ENCODE results near the gene PIGT. TPM values are rescaled to one million over a fixed set of nuclear protein-coding genes. Genes with fewer than 3 reads are reported as not detected.
A peak's percentile ranks its signal among the peaks of the same experiment; 100 is the strongest.
"Not testable (repeated sequence)": the region's sequence is repeated elsewhere in the genome, so short reads cannot be mapped to it uniquely, and the experiment has no call there.

PIGT gene
- total RNA-seq, 1 experiment from 2014 or later: 31.0 TPM

DNA sequence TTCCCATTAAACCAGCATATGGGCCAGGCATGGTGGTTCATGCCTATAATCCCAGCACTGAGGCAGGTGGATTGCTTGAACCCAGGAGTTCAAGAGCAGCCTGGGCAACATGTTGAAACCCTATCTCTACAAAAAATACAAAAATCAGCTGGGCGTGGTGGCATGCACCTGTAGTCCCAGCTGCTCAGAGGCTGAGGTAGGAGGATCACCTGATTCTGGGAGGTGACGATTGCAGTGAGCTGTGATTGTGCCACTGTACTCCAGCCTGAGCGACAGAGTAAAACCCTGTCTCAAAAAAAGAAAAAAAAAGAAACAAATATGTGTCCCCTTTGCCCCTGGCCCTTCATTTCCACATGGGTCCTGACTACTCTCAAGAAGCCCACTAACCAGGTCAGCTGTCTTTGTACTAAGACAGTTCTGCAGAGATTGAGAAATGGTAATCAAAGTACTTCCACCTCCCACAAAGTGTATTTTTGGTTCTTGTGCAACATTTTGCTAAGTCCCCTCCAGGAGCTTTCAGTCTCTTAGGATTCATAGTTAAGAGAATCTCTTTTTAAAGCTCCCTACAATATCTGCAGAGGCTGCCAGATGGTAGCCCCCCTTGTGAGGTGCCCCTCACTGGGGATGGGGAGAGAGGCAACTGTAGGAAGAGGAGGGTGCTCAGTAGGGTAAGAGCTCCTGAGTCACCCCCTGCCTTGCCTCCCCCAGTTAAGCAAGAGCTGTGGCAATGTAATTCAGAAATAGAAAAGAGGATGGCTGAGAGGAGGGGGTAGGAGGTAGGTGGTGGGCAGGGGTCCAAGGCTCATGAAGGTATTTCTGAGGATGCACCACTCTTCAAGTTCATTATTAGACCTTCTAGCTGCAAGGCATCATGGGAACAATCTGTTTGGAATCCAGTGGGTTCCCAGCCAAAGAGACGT, 37.1 kb downstream of the PIGT start:
- DNase-seq (ENCODE audit: low spot score): no peak
- in situ Hi-C loops (cut with HindIII; ENCODE audit: low sequenced_read_pairs): no loop called here

DNA sequence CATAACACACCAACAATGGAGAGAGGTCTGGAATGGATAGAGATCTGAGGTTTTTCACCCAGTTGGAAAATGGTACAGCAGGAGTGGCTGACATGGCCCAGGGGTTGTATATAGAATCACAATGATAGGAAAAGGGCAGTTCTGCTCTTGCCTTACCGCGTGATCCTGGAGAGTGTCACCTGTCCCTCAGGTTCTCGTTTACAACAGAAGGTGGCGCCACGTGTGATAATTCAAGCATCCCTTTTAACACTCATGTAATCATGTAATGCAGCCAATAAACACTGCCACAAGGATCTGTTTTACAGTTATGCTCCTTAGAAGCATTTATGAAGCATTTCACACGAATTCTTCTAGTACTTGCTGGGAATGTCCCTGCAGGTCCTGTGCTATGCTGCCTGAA, 40.7 kb downstream of the PIGT start:
- in situ Hi-C loops (cut with HindIII; ENCODE audit: low sequenced_read_pairs): no loop called here
- DNase-seq (ENCODE audit: low spot score): peak; percentile 10

DNA sequence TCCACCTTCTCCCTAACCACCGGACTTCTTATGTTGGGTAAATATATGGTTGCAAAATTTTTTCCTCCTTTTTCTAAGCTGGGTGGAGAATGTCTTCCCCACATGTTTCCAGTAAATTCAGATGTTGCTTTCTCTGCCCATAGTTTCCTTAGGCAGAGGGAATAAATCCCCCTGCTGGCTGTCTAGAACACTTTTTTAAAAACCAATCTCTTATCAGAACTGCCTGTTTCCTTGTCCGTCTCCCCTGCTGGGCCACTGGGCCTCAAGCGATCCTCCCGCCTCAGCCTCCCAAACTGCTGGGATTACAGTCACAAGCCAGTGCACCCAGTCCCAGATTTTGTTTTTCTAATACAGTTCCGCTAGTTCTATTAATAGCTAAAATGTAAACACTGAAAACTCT, 43.7 kb downstream of the PIGT start:
- DNase-seq (ENCODE audit: low spot score): no peak
- in situ Hi-C loops (cut with HindIII; ENCODE audit: low sequenced_read_pairs): no loop called here

DNA sequence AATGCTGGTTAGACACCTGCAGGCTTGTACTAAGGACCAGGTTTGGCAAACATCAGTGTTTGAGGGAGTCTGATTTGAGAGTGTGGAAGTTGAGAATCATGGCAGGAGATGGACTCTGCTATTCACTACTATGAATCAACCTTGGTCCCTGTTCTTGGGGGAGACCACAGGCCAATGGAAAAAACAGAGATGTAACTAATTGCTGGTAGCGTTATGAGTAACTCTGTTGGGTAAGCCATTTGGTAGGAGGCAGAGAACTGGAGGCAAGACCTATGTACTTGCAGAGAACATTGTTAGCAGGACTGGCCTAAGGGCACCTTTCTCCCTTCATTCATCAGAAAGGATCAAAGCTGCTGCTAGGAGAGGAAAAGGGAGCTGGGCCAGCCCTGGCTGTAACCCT, 45.3 kb downstream of the PIGT start:
- in situ Hi-C loops (cut with HindIII; ENCODE audit: low sequenced_read_pairs): no loop called here

DNA sequence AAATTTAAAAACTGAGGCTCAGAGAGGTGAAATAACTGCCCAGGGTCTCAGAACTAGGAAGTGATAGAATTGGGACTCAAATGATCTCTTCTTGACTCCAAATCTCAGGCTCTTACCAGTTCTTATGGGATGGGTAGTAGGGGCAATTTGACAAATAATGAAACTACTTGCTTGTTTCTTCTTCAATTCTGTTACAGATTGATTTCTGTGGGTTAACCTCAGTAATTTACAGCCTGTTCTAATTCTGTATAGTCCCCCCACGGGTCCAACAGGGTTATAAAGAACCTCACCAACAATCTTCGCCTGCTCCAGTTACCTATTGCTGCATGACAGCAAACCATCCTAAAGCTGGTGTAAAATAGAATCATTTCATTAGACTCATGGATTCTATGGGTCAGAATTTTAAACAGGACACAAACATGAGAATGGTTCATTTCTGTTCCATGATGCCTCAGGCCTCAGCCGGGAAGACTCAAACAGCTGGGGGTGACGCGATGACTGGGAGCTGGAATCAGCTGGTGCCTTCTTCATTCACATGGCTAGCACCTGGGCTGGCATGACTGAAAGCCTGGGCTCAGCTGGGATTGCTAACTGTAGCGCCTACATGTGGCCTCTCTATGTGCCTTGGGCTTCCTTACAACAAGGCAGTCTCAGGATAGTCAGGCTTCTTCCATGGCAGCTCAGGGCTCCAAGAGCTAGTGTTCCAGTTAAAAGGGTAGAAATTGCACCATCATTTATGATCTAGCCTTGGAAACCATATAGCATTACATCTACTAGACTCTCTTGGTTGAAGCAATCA, 47.0 kb downstream of the PIGT start:
- in situ Hi-C loops (cut with HindIII; ENCODE audit: low sequenced_read_pairs): no loop called here

More for the DNA sequence above, 45.3 kb downstream of the PIGT start:
- no peak for DNase-seq (ENCODE audit: low spot score)

DNA sequence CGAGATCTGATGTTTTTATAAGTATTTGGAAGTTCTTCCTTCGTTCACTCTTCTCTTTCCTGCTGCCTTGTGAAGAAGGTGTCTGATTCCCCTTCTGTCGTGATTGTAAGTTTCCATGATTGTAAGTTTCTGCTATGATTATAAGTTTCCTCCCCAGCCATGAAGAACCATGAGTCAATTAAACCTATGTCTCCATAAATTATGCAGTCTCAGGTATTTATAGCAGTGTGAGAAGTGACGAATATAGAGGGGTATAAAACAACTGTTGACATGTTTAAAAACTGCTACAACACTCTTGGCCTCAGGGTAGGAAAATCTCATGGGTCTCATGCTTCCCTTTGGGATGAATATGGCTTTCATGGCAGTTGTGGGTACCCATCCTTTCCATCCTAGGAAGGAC, 47.8 kb downstream of the PIGT start:
- in situ Hi-C loops (cut with HindIII; ENCODE audit: low sequenced_read_pairs): no loop called here
- no peak for DNase-seq (ENCODE audit: low spot score)

More for the DNA sequence above, 47.0 kb downstream of the PIGT start:
- DNase-seq (ENCODE audit: low spot score): no peak

DNA sequence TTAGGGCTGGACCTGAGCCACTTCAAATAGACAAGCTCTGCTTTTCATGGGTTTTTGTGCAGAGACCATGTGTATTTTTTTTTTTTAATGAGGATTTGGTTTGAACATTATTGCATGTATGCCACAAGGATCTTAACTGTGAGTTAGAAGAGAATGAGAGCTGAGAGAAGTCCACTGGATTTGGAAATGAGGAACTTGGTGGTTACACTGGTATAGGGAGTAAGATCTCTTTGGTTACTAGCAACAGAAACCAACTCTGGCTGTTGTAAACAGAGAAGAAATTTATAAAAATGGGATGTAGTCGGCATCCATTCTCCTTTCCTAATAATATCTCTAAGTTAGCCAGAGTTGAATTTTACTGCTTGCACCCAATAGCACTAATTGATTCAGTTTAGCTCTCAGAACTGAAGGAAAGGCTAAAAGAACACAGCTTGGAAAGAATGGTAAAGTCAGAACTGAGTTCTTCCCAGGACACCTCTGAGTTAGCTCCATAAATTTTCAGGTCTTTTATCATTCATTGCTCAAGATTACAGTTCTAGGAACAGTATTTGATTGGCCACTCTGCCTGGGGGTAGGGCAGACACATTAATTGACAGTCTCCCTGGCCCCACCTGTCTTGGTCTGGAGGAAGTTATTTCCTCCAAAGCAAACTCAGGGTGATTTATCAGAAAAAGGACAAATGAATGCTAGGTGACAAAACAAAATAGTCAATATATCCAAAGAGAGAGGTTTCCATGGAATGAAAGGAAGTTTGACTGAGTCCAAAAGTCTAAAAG, 49.7 kb downstream of the PIGT start:
- in situ Hi-C loops (cut with HindIII; ENCODE audit: low sequenced_read_pairs): no loop called here
- no peak for DNase-seq (ENCODE audit: low spot score)

DNA sequence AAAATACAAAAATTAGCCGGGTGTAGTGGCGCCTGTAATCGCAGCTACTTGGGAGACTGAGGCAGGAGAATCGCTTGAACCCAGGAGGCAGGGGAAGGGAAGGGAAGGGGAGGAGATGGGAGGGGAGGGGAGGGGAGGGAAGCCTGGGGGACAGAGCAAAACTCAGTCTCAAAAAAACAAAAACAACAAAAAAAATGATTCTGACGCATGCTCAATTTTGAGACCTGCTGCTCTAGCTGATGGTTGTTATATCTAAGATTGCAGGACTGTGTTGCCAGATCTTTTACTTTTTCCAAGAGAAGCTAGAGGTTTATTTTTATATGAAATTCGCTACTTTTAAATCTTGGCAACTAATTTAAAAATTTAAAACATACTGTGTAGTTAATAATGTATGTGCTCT, 51.2 kb downstream of the PIGT start:
- no peak for DNase-seq (ENCODE audit: low spot score)
- in situ Hi-C loops (cut with HindIII; ENCODE audit: low sequenced_read_pairs): no loop called here

DNA sequence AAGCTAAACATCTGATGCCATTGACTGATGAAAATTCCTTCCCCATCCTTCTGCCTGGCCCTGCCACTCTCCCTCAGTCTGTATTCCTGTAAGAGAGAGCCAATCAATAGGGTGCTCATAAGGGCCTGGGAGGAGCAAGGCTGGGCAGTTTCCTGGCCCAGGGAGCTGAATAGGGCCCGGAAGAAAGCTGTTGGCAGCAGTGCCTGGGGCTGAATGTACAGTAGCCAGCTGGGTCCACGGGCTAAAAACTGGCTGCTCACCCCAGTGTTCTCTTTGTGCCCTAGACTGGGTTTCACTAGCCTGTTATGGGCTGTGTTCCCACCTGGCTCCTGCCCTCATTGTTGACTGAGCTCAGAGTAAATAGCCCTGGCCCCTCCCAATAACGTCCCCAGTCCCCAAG, 51.9 kb downstream of the PIGT start:
- DNase-seq (ENCODE audit: low spot score): peak; percentile 10
- in situ Hi-C loops (cut with HindIII; ENCODE audit: low sequenced_read_pairs): no loop called here

DNA sequence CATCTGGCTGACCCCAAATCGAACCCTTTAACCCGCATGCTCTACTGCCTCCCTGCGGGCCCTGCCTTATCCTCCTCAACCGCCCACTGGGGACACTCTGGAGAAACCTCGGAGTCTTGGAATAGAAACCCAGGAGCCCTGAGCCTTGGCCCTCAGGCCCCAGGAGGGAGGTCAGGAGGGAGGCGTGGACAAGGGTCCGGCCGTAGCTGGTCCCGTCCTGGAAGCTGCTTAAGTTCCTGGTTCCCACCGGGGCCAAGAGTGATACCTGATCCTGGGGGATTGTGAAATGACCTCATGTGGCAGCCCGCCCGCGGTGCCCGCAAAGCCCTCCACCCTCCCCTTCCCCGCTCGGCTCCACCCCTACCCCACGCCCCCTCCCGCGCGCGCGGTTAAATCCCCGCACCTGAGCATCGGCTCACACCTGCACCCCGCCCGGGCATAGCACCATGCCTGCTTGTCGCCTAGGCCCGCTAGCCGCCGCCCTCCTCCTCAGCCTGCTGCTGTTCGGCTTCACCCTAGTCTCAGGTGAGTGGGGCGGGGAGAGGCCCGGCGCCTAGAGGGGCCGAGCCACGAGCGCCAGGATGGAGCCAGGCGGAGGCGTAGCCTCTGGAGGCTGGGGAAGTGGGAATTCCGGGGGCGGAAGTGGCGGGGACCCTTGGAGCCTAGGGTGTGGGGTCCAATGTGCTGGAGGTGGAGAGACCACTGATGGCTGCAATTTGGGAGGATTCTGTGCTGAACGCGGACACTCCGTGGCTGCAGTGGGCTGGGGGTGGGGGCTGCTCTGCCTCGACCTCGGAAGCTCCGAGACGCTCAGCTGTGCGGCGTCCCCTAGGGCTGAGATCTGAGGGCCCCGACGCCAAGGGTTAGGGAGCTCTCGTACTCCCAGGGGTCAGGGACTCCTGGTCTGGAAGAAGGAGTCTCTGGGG, 53.7 kb downstream of the PIGT start, which contains the start of gene WFDC2:
Gene WFDC2, plus strand, starts transcription at position 418 of the 926 bp plus-strand sequence. Its CDS starts 29 bp downstream, at position 447.
- DNase-seq (ENCODE audit: low spot score): no peak
- in situ Hi-C loops (cut with HindIII; ENCODE audit: low sequenced_read_pairs): no loop called here

DNA sequence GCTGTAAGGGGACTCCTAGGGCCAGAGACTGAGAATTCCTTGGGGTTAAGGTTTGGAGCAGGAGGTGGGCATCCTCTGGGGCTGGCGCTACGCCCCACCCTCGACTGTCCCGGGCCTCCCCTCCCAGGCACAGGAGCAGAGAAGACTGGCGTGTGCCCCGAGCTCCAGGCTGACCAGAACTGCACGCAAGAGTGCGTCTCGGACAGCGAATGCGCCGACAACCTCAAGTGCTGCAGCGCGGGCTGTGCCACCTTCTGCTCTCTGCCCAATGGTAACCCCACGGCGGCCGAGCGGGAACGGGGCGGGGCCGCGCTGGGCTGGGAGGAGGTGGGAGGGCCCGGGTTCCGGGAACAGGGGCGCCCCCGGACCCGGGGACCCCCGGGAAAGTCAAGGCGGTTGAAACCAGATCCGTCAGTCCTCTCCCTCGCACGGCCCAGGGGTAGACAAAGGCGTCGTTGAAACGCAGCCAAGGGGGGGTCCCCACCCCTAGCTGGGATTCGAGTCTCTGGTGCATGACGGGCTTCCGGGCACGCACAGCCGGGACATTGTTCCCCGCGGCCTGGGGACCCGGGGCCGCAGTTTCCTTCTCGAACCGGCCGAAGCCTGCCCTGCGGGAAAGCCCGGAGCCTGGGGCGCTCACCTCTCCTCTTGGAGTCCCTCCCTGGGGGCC, 54.5 kb downstream of the PIGT start:
- in situ Hi-C loops (cut with HindIII; ENCODE audit: low sequenced_read_pairs): no loop called here
- DNase-seq (ENCODE audit: low spot score): peak; percentile 38

DNA sequence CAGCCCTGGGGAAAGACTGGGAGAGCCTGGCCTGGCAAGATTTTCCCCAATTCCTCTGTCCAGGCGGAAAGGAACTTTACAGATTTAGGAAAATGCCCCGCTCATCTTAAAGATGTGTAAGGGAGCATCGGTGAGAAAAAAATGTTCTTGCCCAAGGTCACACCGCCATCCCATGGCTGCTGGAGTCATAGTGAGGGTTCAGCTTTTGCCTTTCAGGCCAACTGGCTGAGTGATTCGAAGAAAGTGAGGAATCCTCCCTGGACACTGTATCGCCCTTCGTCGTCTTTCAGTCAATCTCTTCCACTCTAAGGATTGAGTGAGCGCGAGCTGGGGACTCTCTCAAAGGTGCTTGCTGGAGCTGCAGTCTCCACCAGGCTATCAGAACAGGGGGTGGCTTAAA, 55.0 kb downstream of the PIGT start:
- in situ Hi-C loops (cut with HindIII; ENCODE audit: low sequenced_read_pairs): no loop called here
- DNase-seq (ENCODE audit: low spot score): peak; percentile 25

DNA sequence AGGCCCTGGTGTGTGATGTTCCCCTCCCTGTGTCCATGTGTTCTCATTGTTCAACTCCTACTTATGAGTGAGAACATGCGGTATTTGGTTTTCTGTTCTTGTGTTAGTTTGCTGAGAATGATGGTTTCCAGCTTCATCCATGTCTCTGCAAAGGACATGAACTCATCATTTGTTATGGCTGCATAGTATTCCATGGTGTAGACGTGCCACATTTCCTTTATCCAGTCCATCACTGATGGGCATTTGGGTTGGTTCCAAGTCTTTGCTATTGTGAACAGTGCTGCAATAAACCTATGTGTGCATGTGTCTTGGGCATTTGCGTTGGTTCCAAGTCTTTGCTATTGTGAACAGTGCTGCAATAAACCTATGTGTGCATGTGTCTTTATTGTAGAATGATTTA, 56.3 kb downstream of the PIGT start:
- in situ Hi-C loops (cut with HindIII; ENCODE audit: low sequenced_read_pairs); DNase-seq (ENCODE audit: low spot score): not testable (repeated sequence)

Other genes starting within 250 kb of the PIGT start
- gene PI3, start 241.2 kb upstream of the PIGT start, total RNA-seq (2014; rRNA removed; shearing (Covaris generic)): not detected in 2 replicates
- gene SEMG1, start 209.1 kb upstream of the PIGT start, total RNA-seq (2014; rRNA removed; shearing (Covaris generic)): not detected in 2 replicates
- gene SEMG2, start 194.8 kb upstream of the PIGT start, total RNA-seq (2014; rRNA removed; shearing (Covaris generic)): not detected in 2 replicates
- not detected in 2 replicates for gene SLPI, start 161.6 kb upstream of the PIGT start, total RNA-seq (2014; rRNA removed; shearing (Covaris generic))
- not detected in 2 replicates for gene RBPJL, start 109.3 kb upstream of the PIGT start, total RNA-seq (2014; rRNA removed; shearing (Covaris generic))
- gene MATN4, start 107.8 kb upstream of the PIGT start, total RNA-seq (2014; rRNA removed; shearing (Covaris generic)): not detected in 2 replicates
- gene SDC4, start 67.7 kb upstream of the PIGT start, total RNA-seq (2014; rRNA removed; shearing (Covaris generic)): 16.4 and 24.7 TPM in 2 replicates
- 13.0 and 21.9 TPM in 2 replicates for gene SYS1, start 53.0 kb upstream of the PIGT start, total RNA-seq (2014; rRNA removed; shearing (Covaris generic))
- not detected in 2 replicates for gene TP53TG5, start 37.8 kb upstream of the PIGT start, total RNA-seq (2014; rRNA removed; shearing (Covaris generic))
- gene DBNDD2, start 7.9 kb upstream of the PIGT start, total RNA-seq (2014; rRNA removed; shearing (Covaris generic)): 0.86 and 5.7 TPM in 2 replicates
- gene WFDC2, start 53.6 kb downstream of the PIGT start, total RNA-seq (2014; rRNA removed; shearing (Covaris generic)): not detected in 2 replicates
- not detected in 2 replicates for gene SPINT3, start 99.5 kb downstream of the PIGT start, total RNA-seq (2014; rRNA removed; shearing (Covaris generic))
- not detected in 2 replicates for gene WFDC6, start 123.3 kb downstream of the PIGT start, total RNA-seq (2014; rRNA removed; shearing (Covaris generic))
- gene EPPIN, start 131.3 kb downstream of the PIGT start, total RNA-seq (2014; rRNA removed; shearing (Covaris generic)): not detected in 2 replicates
- gene WFDC8, start 163.1 kb downstream of the PIGT start, total RNA-seq (2014; rRNA removed; shearing (Covaris generic)): not detected in 2 replicates
- gene WFDC10A, start 213.6 kb downstream of the PIGT start, total RNA-seq (2014; rRNA removed; shearing (Covaris generic)): not detected in 2 replicates
- gene WFDC9, start 215.1 kb downstream of the PIGT start, total RNA-seq (2014; rRNA removed; shearing (Covaris generic)): not detected in 2 replicates